Parathyroid adenoma (tissue), 2 donors: ENCODE data around the gene ZBTB49.
"Not testable (repeated sequence)": the region's sequence is repeated elsewhere in the genome, so short reads cannot be mapped to it uniquely, and the experiment has no call there.

Experiments used
- H2AFZ ChIP-seq: fragments of 300-600 bp; sonication (generic); one replicate; pipeline ENCODE4 v1.7.0; 2017; ENCODE audit warnings: antibody characterized with exemption, mild to moderate bottlenecking
- H3K27ac ChIP-seq: fragments of 300-600 bp; sonication (generic); one replicate; pipeline ENCODE4 v1.7.0; 2017
- H3K27me3 ChIP-seq: fragments of 300-600 bp; sonication (generic); one replicate; pipeline ENCODE4 v1.7.0; 2017; ENCODE audit warnings: low read length; ENCODE audit not compliant: control insufficient read depth, insufficient read depth
- H3K36me3 ChIP-seq: fragments of 300-600 bp; sonication (generic); one replicate; pipeline ENCODE4 v1.7.0; 2017; ENCODE audit warnings: low read length; ENCODE audit not compliant: control insufficient read depth, insufficient read depth
- H3K4me1 ChIP-seq: fragments of 300-600 bp; sonication (generic); one replicate; pipeline ENCODE4 v1.7.0; 2017; ENCODE audit warnings: control low read depth
- H3K4me2 ChIP-seq: fragments of 300-600 bp; sonication (generic); one replicate; pipeline ENCODE4 v1.7.0; 2017; ENCODE audit warnings: low read length
- H3K4me3 ChIP-seq: fragments of 300-600 bp; sonication (generic); one replicate; pipeline ENCODE4 v1.7.0; 2017; ENCODE audit warnings: low read depth, low read length
- H3K79me2 ChIP-seq: fragments of 300-600 bp; sonication (generic); one replicate; pipeline ENCODE4 v1.7.0; 2017; ENCODE audit warnings: control low read depth
- H3K9ac ChIP-seq: fragments of 300-600 bp; sonication (generic); one replicate; pipeline ENCODE4 v1.7.0; 2017; ENCODE audit warnings: mild to moderate bottlenecking
- H3K9me3 ChIP-seq: fragments of 300-600 bp; sonication (generic); one replicate; pipeline ENCODE4 v1.7.0; 2017; ENCODE audit warnings: low read length; ENCODE audit not compliant: control insufficient read depth
- TF ChIP-seq, protein P1 (sequence below): fragments of 300-600 bp; sonication (generic); IDR thresholded peaks from one replicate; pipeline ENCODE4 v1.7.0; 2017; ENCODE audit warnings: antibody characterized with exemption, mild to moderate bottlenecking
- donor health status: primary hyperparathyroidism.

The ZBTB49 gene

DNA sequence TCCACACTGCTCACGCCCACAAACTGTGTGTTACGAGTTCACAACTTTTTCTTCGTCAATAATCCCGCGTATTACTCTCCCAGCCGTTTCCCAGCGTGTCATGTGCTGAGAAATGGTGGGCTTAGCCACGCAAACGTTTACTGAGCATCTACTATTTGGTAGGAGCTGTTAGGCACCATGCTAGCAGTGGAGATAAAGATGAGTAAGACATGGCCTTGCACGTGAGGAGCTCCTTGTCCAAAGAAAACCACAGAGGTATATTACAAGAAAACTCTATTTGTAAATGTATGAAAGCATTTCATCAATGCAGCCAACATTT is 41.2 kb upstream of the ZBTB49 start:
- no peaks in the 10 kb centered on the region for H3K9me3 ChIP-seq
- peak overlapping the region; percentile 89 for H2AFZ ChIP-seq
- peaks cover 3% of the 10 kb centered on the region for H3K4me1 ChIP-seq
- peak overlapping the region; percentile 91 for H3K4me3 ChIP-seq
- no peaks in the 10 kb centered on the region for H3K27me3 ChIP-seq
- TF ChIP-seq, protein P1, sequence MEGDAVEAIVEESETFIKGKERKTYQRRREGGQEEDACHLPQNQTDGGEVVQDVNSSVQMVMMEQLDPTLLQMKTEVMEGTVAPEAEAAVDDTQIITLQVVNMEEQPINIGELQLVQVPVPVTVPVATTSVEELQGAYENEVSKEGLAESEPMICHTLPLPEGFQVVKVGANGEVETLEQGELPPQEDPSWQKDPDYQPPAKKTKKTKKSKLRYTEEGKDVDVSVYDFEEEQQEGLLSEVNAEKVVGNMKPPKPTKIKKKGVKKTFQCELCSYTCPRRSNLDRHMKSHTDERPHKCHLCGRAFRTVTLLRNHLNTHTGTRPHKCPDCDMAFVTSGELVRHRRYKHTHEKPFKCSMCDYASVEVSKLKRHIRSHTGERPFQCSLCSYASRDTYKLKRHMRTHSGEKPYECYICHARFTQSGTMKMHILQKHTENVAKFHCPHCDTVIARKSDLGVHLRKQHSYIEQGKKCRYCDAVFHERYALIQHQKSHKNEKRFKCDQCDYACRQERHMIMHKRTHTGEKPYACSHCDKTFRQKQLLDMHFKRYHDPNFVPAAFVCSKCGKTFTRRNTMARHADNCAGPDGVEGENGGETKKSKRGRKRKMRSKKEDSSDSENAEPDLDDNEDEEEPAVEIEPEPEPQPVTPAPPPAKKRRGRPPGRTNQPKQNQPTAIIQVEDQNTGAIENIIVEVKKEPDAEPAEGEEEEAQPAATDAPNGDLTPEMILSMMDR: no peak
- H3K9ac ChIP-seq: no peak overlapping the region
- no peaks in the 10 kb centered on the region for H3K36me3 ChIP-seq
- peak overlapping the region; percentile 81 for H3K4me2 ChIP-seq
- peak overlapping the region; percentile 87 for H3K27ac ChIP-seq
- H3K79me2 ChIP-seq: no peaks in the 10 kb centered on the region

DNA sequence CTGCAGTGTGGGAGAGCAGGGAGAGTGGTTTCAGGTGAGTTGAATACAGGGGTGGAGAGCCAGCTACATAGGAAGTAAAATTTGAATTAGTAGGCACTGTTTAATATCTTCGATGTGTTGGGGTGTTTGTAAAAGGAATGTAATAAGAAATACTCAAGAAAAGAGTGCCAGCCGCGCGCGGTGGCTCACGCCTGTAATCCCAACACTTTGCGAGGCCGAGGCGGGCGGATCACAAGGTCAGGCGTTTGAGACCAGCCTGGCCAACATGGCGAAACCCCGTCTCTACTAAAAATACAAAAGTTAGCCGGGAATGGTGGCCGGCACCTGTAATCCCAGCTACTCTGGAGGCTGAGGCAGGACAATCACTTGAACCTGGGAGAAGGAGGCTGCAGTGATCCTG is 40.7 kb upstream of the ZBTB49 start:
- not testable (repeated sequence) for H3K4me2 ChIP-seq, H3K4me1 ChIP-seq, H3K27ac ChIP-seq, H3K79me2 ChIP-seq, H3K4me3 ChIP-seq, H3K9me3 ChIP-seq, H3K36me3 ChIP-seq, H3K9ac ChIP-seq, H3K27me3 ChIP-seq
- H2AFZ ChIP-seq: peak overlapping the region; percentile 89

DNA sequence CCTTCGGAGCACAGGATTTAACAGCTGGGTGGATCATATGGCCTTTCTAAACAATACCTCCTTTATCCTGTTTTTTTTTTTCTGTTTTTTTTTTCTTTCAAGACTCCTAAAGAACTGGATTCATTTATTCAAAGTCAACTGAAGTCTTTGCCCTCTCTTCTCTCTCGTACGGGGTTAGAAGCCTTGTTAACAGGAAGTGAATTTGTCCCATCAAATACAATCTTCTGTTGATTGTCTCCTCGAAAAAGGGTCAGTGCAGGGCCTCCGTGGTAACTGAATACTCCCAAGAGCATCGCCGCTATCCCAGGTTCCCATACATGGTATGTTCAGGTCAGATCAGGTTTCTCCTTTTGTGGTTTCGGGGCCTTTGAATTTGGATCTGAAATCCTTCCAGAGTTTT is 40.2 kb upstream of the ZBTB49 start:
- Histone ChIP-seq H3K79me2 (no peaks in the 10 kb centered on the region), H3K4me3 (no peak overlapping the region), H3K27me3 (no peaks in the 10 kb centered on the region), H3K36me3 (no peaks in the 10 kb centered on the region), H3K9ac (no peak overlapping the region), H3K27ac (no peak overlapping the region), H3K4me2 (no peak overlapping the region), H3K4me1 (peaks cover 3% of the 10 kb centered on the region), H2AFZ (no peak overlapping the region), H3K9me3 (no peaks in the 10 kb centered on the region)
- TF ChIP-seq, protein P1: no peak

DNA sequence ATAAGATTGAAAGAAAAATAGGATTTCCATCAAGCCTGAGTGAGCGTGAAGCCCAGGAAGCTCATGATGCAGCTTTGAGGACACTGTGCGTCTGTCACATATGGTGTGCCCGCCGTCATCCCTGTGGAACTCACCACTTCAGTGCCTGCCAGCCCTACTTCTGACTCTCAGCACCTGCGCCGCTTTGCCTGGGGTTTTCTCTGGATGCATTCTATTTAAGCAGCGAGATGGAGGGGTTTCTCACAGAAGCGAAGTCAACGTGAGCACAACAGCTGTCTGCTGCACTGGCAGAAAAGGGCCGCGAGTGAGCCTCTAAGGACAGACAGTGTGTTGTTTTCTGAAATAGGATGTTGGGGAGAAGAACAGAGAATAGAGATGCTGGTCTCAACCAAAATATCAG is 35.9 kb upstream of the ZBTB49 start:
- Histone ChIP-seq H3K4me1 (no peaks in the 10 kb centered on the region), H3K27me3 (no peaks in the 10 kb centered on the region), H3K4me2 (no peak overlapping the region), H3K27ac (no peak overlapping the region), H3K4me3 (no peak overlapping the region), H3K9ac (no peak overlapping the region), H3K36me3 (no peaks in the 10 kb centered on the region), H3K9me3 (no peaks in the 10 kb centered on the region), H2AFZ (no peak overlapping the region), H3K79me2 (no peaks in the 10 kb centered on the region)
- TF ChIP-seq, protein P1: no peak

DNA sequence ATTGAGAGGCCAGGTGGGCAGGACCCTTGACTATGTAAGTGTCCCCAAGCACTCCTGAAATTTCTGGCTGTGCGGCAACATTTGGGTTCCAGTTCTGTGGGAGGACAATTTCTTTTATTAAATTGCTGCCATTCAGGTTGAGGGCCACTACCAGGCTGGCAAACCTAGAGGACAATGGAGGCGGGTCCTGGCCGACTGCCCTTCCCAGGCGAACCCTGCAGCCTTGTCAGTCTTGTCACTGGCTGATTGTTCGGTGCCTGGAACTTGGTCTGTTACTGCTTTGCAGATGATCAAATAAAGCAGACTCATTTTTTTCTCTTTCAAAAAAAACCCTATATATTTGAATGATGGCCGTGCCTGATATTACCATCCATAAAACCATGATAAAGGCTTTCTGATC is 35.4 kb upstream of the ZBTB49 start:
- H3K4me2 ChIP-seq: no peak overlapping the region
- no peak overlapping the region for H3K27ac ChIP-seq
- no peaks in the 10 kb centered on the region for H3K4me1 ChIP-seq
- no peaks in the 10 kb centered on the region for H3K36me3 ChIP-seq
- TF ChIP-seq, protein P1: no peak
- H3K79me2 ChIP-seq: no peaks in the 10 kb centered on the region
- no peaks in the 10 kb centered on the region for H3K9me3 ChIP-seq
- H3K27me3 ChIP-seq: no peaks in the 10 kb centered on the region
- no peak overlapping the region for H2AFZ ChIP-seq
- no peak overlapping the region for H3K9ac ChIP-seq
- H3K4me3 ChIP-seq: no peak overlapping the region
